Lower leg skin (tissue), 4 donors: Measurements from ENCODE around the gene TMEM169. TPM values are rescaled to one million over a fixed set of nuclear protein-coding genes. Genes with fewer than 3 reads are reported as not detected.

ENCODE experiments used
- DNase-seq, 2 donors: peaks; one replicate each; pipeline ENCODE4 v3.0.0-alpha.2; 2019; ENCODE audit warnings: low spot score in 2 of 2
- H3K4me3 ChIP-seq: fragments of 200-600 bp; sonication (generic); 2 replicates; pipeline ENCODE4 v1.5.1; 2017; ENCODE audit warnings: mild to moderate bottlenecking, low read depth; ENCODE audit not compliant: poor library complexity, severe bottlenecking
- POLR2A ChIP-seq, 2 donors: fragments of 450-650 bp; IDR thresholded peaks; one replicate each; pipeline ENCODE4 v1.6.1; 2016 to 2017; ENCODE audit warnings: antibody characterized with exemption in 2 of 2, mild to moderate bottlenecking in 1 of 2, moderate library complexity in 1 of 2
- WGBS, 2 donors: methylation state at CpG; one replicate each; pipeline ENCODE4 v1.1.5; 2018; 5-methylcytosine and 5-hydroxymethylcytosine counted together
- intact Hi-C: fragments of 100-400 bp; cut with DNase I; formaldehyde crosslinking; loops from one replicate; pipeline ENCODE4 v1.15.0; 2023; ENCODE audit warnings: low total_unique reads
- total RNA-seq, 4 donors: library from RNA; depleted of rRNA; stranded (reverse); fragments of >200 nt; gene quantifications; one replicate each; pipeline ENCODE4 v1.1.0, GENCODE V29; 2016
- TF ChIP-seq, protein P1 (sequence below), 3 donors: fragments of 450-650 bp; IDR thresholded peaks; one replicate each; pipeline ENCODE4 v1.5.1; 2016; ENCODE audit warnings: antibody characterized with exemption in 3 of 3, mild to moderate bottlenecking in 3 of 3, moderate library complexity in 2 of 3

TMEM169 gene
- total RNA-seq, 4 donors from 2014 or later = 0.04 to 0.88 (median 0.36) TPM

DNA sequence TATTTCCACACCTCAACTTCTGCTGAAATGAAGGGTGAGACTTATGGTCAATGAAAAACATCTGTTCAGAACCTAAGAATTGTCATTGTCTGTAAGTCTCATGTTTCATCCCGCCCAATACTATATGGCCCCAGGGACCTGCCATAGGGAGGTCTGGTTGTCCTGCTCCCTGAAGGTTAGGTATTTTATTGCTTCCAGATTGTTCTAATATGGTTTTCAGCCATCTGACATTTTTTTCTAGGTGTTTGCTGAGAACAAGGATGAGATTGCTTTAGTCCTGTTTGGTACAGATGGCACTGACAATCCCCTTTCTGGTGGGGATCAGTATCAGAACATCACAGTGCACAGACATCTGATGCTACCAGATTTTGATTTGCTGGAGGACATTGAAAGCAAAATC is 34.7 kb downstream of the TMEM169 start:
- no peak overlapping the region for H3K4me3 ChIP-seq
- intact Hi-C loops = no loop called here
- WGBS, 2 donors = 94 to 96% methylated on average over 1 of the region's 1 CpG
- DNase-seq = no peak
- TF ChIP-seq, protein P1, sequence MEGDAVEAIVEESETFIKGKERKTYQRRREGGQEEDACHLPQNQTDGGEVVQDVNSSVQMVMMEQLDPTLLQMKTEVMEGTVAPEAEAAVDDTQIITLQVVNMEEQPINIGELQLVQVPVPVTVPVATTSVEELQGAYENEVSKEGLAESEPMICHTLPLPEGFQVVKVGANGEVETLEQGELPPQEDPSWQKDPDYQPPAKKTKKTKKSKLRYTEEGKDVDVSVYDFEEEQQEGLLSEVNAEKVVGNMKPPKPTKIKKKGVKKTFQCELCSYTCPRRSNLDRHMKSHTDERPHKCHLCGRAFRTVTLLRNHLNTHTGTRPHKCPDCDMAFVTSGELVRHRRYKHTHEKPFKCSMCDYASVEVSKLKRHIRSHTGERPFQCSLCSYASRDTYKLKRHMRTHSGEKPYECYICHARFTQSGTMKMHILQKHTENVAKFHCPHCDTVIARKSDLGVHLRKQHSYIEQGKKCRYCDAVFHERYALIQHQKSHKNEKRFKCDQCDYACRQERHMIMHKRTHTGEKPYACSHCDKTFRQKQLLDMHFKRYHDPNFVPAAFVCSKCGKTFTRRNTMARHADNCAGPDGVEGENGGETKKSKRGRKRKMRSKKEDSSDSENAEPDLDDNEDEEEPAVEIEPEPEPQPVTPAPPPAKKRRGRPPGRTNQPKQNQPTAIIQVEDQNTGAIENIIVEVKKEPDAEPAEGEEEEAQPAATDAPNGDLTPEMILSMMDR (IDR thresholded peaks at IDR 0.05) = no peak
- no peak for TF ChIP-seq POLR2A (IDR thresholded peaks at IDR 0.05)

DNA sequence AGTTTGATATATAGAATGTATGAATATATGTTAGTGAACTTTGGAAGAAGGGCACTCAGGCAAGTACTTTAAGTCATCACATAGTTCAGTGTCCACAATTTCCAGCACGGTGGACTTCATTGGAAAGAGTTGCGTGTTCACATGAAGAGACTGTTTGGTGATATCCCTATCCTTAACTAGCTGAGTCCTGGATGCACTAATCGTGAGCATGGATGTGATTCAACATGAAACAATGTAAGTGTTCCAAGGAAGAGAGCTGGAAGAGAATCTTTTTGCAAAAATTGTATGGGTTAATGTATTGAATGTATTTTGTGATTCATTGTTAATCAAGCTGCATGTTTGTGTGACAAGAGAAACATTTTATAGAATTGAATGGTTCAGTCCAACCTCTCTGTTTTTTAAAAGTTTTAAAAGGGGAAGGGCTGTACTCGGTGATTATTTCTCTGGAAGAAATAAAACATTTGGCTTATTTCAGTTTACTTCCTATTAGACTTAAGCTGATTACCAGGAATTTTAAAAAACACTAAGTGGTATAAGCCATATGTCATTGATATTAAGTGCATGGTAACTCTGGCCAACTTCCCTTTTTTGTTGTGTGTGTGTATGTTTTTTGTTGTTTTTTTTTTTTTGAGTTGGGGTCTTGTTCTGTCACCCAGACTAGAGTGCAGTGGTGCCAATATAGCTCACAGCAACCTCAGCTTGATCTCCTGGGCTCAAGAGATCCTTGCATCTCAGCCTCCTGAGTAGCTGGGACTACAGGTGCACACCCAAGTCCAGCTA is 36.0 kb downstream of the TMEM169 start:
- H3K4me3 ChIP-seq = no peak overlapping the region
- no peak for TF ChIP-seq POLR2A (IDR thresholded peaks at IDR 0.05)
- TF ChIP-seq, protein P1 (IDR thresholded peaks at IDR 0.05) = no peak
- intact Hi-C loops = no loop called here
- no peak for DNase-seq
- WGBS, 2 donors = 69 to 80% methylated on average over 4 of the region's 4 CpGs

DNA sequence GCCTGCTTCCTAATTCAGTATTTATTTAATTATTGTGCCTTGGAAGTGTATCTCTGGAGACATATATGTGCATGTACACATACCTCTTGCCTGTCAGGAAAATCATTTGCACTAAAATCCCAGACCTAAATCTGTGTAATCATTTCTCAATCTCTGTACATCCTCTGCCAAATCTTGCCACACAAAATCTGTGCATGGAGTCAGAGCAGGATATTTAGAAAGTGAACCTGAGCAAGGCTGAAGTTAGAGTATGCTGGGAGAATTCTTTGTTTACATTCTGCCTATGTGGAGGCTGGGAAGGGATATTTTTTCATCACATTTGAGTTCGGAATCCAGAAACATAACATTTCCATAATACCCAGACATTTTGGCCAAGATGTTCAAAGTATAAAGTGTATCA is 36.8 kb downstream of the TMEM169 start:
- intact Hi-C loops = no loop called here
- 83 to 85% methylated on average over 1 of the region's 1 CpG for WGBS, 2 donors
- DNase-seq = no peak
- TF ChIP-seq, protein P1 (IDR thresholded peaks at IDR 0.05) = no peak
- no peak for TF ChIP-seq POLR2A (IDR thresholded peaks at IDR 0.05)
- H3K4me3 ChIP-seq = no peak overlapping the region

DNA sequence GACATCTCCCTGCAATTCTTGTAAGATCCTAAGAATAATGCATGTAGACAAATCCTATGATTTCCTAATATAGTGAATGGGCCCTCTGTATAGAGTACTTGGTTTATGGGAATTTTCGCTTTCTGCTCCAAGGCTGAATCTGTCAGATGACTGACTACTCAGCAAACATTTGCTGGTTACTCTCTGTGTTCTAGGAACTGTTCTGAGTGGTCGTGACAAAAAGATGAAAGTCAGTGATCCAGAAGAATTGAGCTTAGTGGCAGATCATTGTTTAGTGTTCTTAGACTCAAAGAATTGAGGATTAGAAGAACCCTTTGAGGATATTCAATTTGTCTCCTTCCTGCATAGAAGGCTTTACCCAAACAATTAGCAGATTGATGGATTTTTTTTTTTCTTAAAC is 37.4 kb downstream of the TMEM169 start:
- intact Hi-C loops = no loop called here
- no peak overlapping the region for H3K4me3 ChIP-seq
- 69 to 75% methylated on average over 2 of the region's 2 CpGs for WGBS, 2 donors
- TF ChIP-seq, protein P1 (IDR thresholded peaks at IDR 0.05) = no peak
- TF ChIP-seq POLR2A (IDR thresholded peaks at IDR 0.05) = no peak
- DNase-seq = no peak

DNA sequence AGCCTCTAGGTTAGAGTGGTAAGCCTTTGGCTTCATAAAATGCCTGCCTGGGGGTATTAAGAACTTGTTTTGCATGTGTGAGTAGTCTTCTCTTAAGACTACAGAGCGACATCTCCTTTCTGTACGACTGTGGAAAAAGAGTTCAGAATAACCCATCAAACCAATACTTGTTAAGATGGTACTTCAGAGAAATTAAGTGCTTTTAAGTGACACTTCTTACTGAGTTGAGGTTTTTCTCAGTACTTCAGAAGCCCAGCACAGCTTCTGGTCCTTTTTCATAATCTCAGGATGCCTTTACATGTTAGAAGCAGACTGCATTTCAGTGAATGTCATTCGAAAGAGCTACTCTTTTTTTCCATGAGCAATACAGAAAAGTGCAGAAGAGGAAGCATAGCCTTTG is 38.3 kb downstream of the TMEM169 start:
- TF ChIP-seq, protein P1 (IDR thresholded peaks at IDR 0.05) = no peak
- TF ChIP-seq POLR2A (IDR thresholded peaks at IDR 0.05) = no peak
- 40 to 62% methylated on average over 3 of the region's 3 CpGs for WGBS, 2 donors

More for the DNA sequence above, 38.3 kb downstream of the TMEM169 start:
- DNase-seq = no peak
- H3K4me3 ChIP-seq = no peak overlapping the region
- intact Hi-C loops = loop anchor here (5.0 kb wide), 1 partner anchor 1002 kb away; no protein-coding TSS in a partner anchor
